Adrenal gland (tissue), 12 donors: ENCODE data around the gene MRPL28. TPM values are rescaled to one million over a fixed set of nuclear protein-coding genes. Genes with fewer than 3 reads are reported as not detected.

ENCODE experiments used
- DNase-seq, 7 donors: peaks; one replicate each; pipeline ENCODE4 v3.0.0-alpha.2; 2019 to 2020
- H3K27ac ChIP-seq, 5 donors: fragments of 200-600 bp; sonication (generic) in 4 of 5; 1 replicate in 3 of 5; 2 replicates in 2 of 5; pipeline versions ENCODE4 v1.5.1 to v1.8.0; 2016 to 2020; ENCODE audit warnings: mild to moderate bottlenecking in 1 of 5
- H3K27me3 ChIP-seq: fragments of 200-600 bp; 2 replicates; pipeline ENCODE4 v1.8.0; 2021
- H3K36me3 ChIP-seq, 2 donors: fragments of 200-600 bp; replicated peaks in 1 of 2; 1 replicate in 1 of 2; 2 replicates in 1 of 2; pipeline versions ENCODE4 v1.5.1 to v1.8.0; 2018 to 2022
- H3K4me1 ChIP-seq, 2 donors: fragments of 200-600 bp; replicated peaks in 1 of 2; 1 replicate in 1 of 2; 2 replicates in 1 of 2; pipeline versions ENCODE4 v1.5.1 to v1.8.0; 2018 to 2021
- H3K4me3 ChIP-seq, 4 donors: fragments of 200-600 bp; sonication (generic) in 3 of 4; one replicate each; pipeline ENCODE4 v1.5.1; 2016 to 2018
- H3K9me3 ChIP-seq, 3 donors: fragments of 200-600 bp; sonication (generic) in 1 of 3; replicated peaks in 1 of 3; 1 replicate in 2 of 3; 2 replicates in 1 of 3; pipeline versions ENCODE4 v1.5.1 to v1.8.0; 2016 to 2021
- CTCF ChIP-seq, 6 experiments: fragments of 450-650 bp in 4 of 6; fragments of 200-600 bp in 2 of 6; sonication (generic) in 1 of 6; IDR thresholded peaks; 1 replicate in 5 of 6; 2 replicates in 1 of 6; pipeline versions ENCODE4 v1.5.1 to v1.8.0; 2016 to 2021; ENCODE audit warnings: antibody characterized with exemption in 6 of 6, mild to moderate bottlenecking in 2 of 6, moderate library complexity in 1 of 6
- POLR2A ChIP-seq, 2 donors: fragments of 450-650 bp; IDR thresholded peaks; one replicate each; pipeline ENCODE4 v1.6.1; 2017; ENCODE audit warnings: antibody characterized with exemption in 2 of 2, mild to moderate bottlenecking in 2 of 2, moderate library complexity in 1 of 2
- WGBS, 4 donors: extraction: QIAGEN DNeasy Blood & Tissue Kit in 2 of 4; methylation state at CpG; one replicate each; pipeline versions ENCODE4 v1.1.5 to v1.1.7; 2013 to 2017; 5-methylcytosine and 5-hydroxymethylcytosine counted together
- intact Hi-C, 2 donors: fragments of 100-400 bp; cut with DNase I; formaldehyde crosslinking; loops; one replicate each; pipeline versions ENCODE4 v1.14.1 to v1.15.0; 2022 to 2023
- polyA plus RNA-seq, 3 donors: library from polyadenylated mRNA; stranded (reverse); fragments of 200-250 nt in 2 of 3; fragments of 350-450 nt in 1 of 3; fragmentation: Illumina TruSeq in 1 of 3; extraction: RNeasy Lipid Tissue Mini Kit (QIAGEN cat#74804) in 1 of 3; gene quantifications; one replicate each; pipeline ENCODE4 v1.2.3, GENCODE V29; 2013 to 2014
- total RNA-seq, 9 donors: library from RNA; depleted of rRNA in 4 of 9; stranded (reverse); fragments of >200 nt in 4 of 9; fragments of 120-200 nt in 1 of 9; fragmentation: NEBNext Ultra II Directional in 1 of 9; extraction: Animal tissue kit (Norgen Biotek cat#: 25700) in 1 of 9; gene quantifications; one replicate each; pipeline versions ENCODE4 v1.1.0 to v1.2.4, GENCODE V29; 2013 to 2023
- donor health status: healthy with polysubstance abuse.
- donor health status: Bipolar disorder and iron deficiency.
- donor health status: DM: yes; HTN: yes; CAD: no.
- donor health status: DM: no; HTN: no; CAD: no.
- donor health status: DM: no; HTN: no; CAD: no.
- donor health status: DM: yes; HTN: yes; CAD: no.

Gene MRPL28
- total and polyA plus RNA-seq, 12 donors = 42.9 to 155 (median 81.4) TPM

- Histone ChIP-seq H3K4me3 (no peak overlapping the region), H3K27ac (no peak overlapping the region), H3K9me3 (no peaks in the 10 kb centered on the region), H3K27me3 (no peaks in the 10 kb centered on the region), H3K4me1 (peaks cover 6 to 13% of the 10 kb centered on the region in 2 donors), H3K36me3 (peaks cover 0 to 53% of the 10 kb centered on the region in 2 donors)
- DNase-seq = no peak
- TF ChIP-seq POLR2A (IDR thresholded peaks at IDR 0.05) = no peak
- no peak for TF ChIP-seq CTCF (IDR thresholded peaks at IDR 0.05)
- WGBS, 4 donors = 90 to 96% (median 95%) methylated on average over 21 to 44 of the region's 44 CpGs
- intact Hi-C loops = no loop called here
These were observed 3.7 kb upstream of the MRPL28 start for GRCh38 chr16:373848-374615.

GRCh38 chr16:373020-373598 is 2.8 kb upstream of the MRPL28 start:
- H3K27ac ChIP-seq = no peak overlapping the region
- WGBS, 4 donors = 88 to 94% (median 90%) methylated on average over 2 to 5 of the region's 5 CpGs
- no peak overlapping the region for H3K4me3 ChIP-seq
- H3K9me3 ChIP-seq = no peaks in the 10 kb centered on the region
- DNase-seq = no peak
- intact Hi-C loops = no loop called here
- peaks cover 6 to 13% of the 10 kb centered on the region in 2 donors for H3K4me1 ChIP-seq
- H3K27me3 ChIP-seq = no peaks in the 10 kb centered on the region
- TF ChIP-seq POLR2A (IDR thresholded peaks at IDR 0.05) (no peak), CTCF (IDR thresholded peaks at IDR 0.05) (no peak)
- peaks cover 0 to 62% of the 10 kb centered on the region in 2 donors for H3K36me3 ChIP-seq

GRCh38 chr16:372302-372983 is 2.1 kb upstream of the MRPL28 start:
- peaks cover 0 to 68% of the 10 kb centered on the region in 2 donors for H3K36me3 ChIP-seq
- 85 to 94% (median 86%) methylated on average over 6 to 19 of the region's 19 CpGs for WGBS, 4 donors

More at GRCh38 chr16:372302-372983, 2.1 kb upstream of the MRPL28 start:
- intact Hi-C loops = no loop called here
- H3K4me1 ChIP-seq = peaks cover 6 to 13% of the 10 kb centered on the region in 2 donors
- DNase-seq = no peak
- no peaks in the 10 kb centered on the region for H3K9me3 ChIP-seq
- H3K4me3 ChIP-seq = no peak overlapping the region
- no peaks in the 10 kb centered on the region for H3K27me3 ChIP-seq
- no peak for TF ChIP-seq POLR2A (IDR thresholded peaks at IDR 0.05)
- no peak for TF ChIP-seq CTCF (IDR thresholded peaks at IDR 0.05)
- H3K27ac ChIP-seq = peak overlapping the region in 1 of 5 donors; percentile 57
